HepG2 (cell line): ENCODE data around the gene ADGRV1. TPM values are rescaled to one million over a fixed set of nuclear protein-coding genes. Genes with fewer than 3 reads are reported as not detected.

ENCODE experiments used
- CEBPB ChIP-seq: IDR thresholded peaks from 2 replicates; pipeline ENCODE4 v1.6.1; 2011; ENCODE audit warnings: low read depth, low read length, improper control_type of control experiment, borderline replicate concordance
- DPF2 ChIP-seq: sonication (generic); formaldehyde crosslinking; IDR thresholded peaks from 2 replicates; pipeline ENCODE4 v1.4.0; 2020; ENCODE audit warnings: mild to moderate bottlenecking, low read depth, missing genetic modification reagents, borderline replicate concordance
- GABPA ChIP-seq, 2 experiments: IDR thresholded peaks; 2 replicates each; pipeline ENCODE4 v1.6.1; 2011 to 2016; ENCODE audit warnings: low read depth in 2 of 2, low read length in 1 of 2, missing biosample characterization in 1 of 2, missing genetic modification characterization in 1 of 2
- HNF4G ChIP-seq, 2 experiments: sonication (generic) in 1 of 2; formaldehyde crosslinking in 1 of 2; IDR thresholded peaks; 2 replicates each; pipeline versions ENCODE4 v1.4.0 to v1.6.1; 2011 to 2020; ENCODE audit warnings: borderline replicate concordance in 2 of 2, low read depth in 2 of 2, mild to moderate bottlenecking in 2 of 2, low read length in 1 of 2, missing genetic modification reagents in 1 of 2, moderate library complexity in 1 of 2
- MIXL1 ChIP-seq: IDR thresholded peaks from 2 replicates; pipeline ENCODE4 v1.6.1; 2016
- NFIB ChIP-seq: sonication (generic); formaldehyde crosslinking; IDR thresholded peaks from 2 replicates; pipeline ENCODE4 v1.9.0; 2021; ENCODE audit warnings: missing genetic modification reagents, mild to moderate bottlenecking, borderline replicate concordance
- PPARG ChIP-seq: conservative IDR thresholded peaks from 2 replicates; pipeline ENCODE4 v1.6.1; 2016; ENCODE audit warnings: missing biosample characterization, missing genetic modification reagents
- TEAD3 ChIP-seq: optimal IDR thresholded peaks from 2 replicates; pipeline ENCODE3; 2016; ENCODE audit warnings: borderline replicate concordance
- ZNF10 ChIP-seq: sonication (generic); formaldehyde crosslinking; IDR thresholded peaks from 2 replicates; pipeline ENCODE4 v1.4.0; 2020; ENCODE audit warnings: mild to moderate bottlenecking, low read depth, missing genetic modification reagents, borderline replicate concordance
- polyA plus RNA-seq, 8 experiments: library from polyadenylated mRNA; depleted of rRNA in 3 of 8; stranded (reverse) in 7 of 8; unstranded in 1 of 8; fragments of >200 nt; fragmentation: Illumina TruSeq in 4 of 8; extraction: Trizol in 4 of 8; gene quantifications; 2 replicates each; pipeline versions ENCODE4 v1.2.1 to v1.2.3, GENCODE V29; 2011 to 2016; ENCODE audit warnings: low read depth in 4 of 8, missing spikeins in 1 of 8, mixed read lengths in 1 of 8; ENCODE audit not compliant: insufficient read depth in 1 of 8
- total RNA-seq, 5 experiments: library from RNA; depleted of rRNA; stranded (reverse); fragments of >200 nt; fragmentation: Illumina TruSeq; extraction: Trizol; gene quantifications; 2 replicates each; pipeline ENCODE4 v1.2.3, GENCODE V29; 2016; ENCODE audit warnings: low read depth in 1 of 5
- TF ChIP-seq, protein P1 (sequence below): sonication (generic); formaldehyde crosslinking; IDR thresholded peaks from 2 replicates; pipeline ENCODE4 v1.5.0; 2020; ENCODE audit warnings: mild to moderate bottlenecking, missing genetic modification reagents, borderline replicate concordance
- TF ChIP-seq, protein P2 (sequence below): IDR thresholded peaks from 2 replicates; pipeline ENCODE4 v1.6.1; 2016; ENCODE audit warnings: low read depth, missing genetic modification reagents, missing compliant biosample characterization
- TF ChIP-seq, protein P3 (sequence below): sonication (generic); IDR thresholded peaks from 2 replicates; pipeline ENCODE4 v1.6.1; 2016; ENCODE audit warnings: low read depth, borderline replicate concordance
- TF ChIP-seq, protein P4 (sequence below), 2 experiments: sonication (generic) in 1 of 2; formaldehyde crosslinking in 1 of 2; IDR thresholded peaks; 2 replicates each; pipeline versions ENCODE4 v1.4.0 to v1.6.1; 2016 to 2020; ENCODE audit warnings: borderline replicate concordance in 1 of 2, low read depth in 1 of 2, mild to moderate bottlenecking in 1 of 2, missing genetic modification reagents in 1 of 2

Gene ADGRV1
- total and polyA plus RNA-seq, 2 of the 13 experiments (the other 11 are each of a cell fraction or from before 2014, with no cell fraction given), result 1.7 to 3.9 TPM

DNA sequence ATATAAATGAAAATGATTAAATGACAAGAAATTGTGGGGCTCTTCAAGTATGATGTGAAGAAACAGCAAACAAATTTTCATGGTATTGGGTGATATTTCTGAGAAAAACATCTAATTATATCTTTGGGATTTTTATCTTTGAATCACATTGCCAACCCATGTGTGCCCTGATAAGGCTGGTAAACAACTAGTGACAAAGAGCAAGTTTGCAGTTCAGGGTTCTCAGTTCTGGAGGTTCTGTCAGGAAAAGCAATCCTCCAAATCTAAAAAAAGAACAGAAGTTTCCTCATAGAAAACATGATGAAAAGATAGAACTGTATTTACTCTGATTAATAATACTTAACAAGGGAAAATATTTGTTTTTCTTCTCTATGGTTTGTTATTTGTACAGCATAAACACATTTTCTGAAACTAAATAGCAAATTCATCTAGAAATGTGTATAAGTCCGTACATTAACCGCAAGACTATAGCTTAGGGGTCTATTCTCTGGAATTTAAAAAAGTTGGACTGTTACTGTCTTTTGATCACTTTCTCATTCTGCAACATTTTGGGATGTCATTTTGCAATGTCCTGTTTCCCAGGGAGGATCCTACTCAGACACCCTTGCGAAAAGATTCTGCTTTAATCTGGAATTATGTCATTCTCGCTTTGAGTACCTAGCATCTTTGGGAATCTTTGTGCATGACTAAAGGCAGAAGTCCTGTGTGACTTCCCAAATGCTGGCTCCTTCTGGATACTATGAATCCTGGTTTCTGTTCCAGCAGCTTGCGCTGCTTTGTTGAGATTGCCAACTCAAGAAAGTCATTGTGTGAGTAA is 308.5 kb downstream of the ADGRV1 start (continued):
- TF ChIP-seq, protein P1, sequence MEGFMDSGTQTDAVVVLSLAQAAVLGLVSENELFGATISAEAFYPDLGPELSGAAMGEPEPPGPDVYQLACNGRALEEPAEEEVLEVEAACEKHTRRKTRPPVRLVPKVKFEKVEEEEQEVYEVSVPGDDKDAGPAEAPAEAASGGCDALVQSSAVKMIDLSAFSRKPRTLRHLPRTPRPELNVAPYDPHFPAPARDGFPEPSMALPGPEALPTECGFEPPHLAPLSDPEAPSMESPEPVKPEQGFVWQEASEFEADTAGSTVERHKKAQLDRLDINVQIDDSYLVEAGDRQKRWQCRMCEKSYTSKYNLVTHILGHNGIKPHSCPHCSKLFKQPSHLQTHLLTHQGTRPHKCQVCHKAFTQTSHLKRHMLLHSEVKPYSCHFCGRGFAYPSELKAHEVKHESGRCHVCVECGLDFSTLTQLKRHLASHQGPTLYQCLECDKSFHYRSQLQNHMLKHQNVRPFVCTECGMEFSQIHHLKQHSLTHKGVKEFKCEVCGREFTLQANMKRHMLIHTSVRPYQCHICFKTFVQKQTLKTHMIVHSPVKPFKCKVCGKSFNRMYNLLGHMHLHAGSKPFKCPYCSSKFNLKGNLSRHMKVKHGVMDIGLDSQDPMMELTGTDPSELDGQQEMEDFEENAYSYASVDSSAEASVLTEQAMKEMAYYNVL (CRISPR knock-in tag), result peak; percentile 70; the same call in 1 of the 2 replicates
- TF ChIP-seq, protein P2, sequence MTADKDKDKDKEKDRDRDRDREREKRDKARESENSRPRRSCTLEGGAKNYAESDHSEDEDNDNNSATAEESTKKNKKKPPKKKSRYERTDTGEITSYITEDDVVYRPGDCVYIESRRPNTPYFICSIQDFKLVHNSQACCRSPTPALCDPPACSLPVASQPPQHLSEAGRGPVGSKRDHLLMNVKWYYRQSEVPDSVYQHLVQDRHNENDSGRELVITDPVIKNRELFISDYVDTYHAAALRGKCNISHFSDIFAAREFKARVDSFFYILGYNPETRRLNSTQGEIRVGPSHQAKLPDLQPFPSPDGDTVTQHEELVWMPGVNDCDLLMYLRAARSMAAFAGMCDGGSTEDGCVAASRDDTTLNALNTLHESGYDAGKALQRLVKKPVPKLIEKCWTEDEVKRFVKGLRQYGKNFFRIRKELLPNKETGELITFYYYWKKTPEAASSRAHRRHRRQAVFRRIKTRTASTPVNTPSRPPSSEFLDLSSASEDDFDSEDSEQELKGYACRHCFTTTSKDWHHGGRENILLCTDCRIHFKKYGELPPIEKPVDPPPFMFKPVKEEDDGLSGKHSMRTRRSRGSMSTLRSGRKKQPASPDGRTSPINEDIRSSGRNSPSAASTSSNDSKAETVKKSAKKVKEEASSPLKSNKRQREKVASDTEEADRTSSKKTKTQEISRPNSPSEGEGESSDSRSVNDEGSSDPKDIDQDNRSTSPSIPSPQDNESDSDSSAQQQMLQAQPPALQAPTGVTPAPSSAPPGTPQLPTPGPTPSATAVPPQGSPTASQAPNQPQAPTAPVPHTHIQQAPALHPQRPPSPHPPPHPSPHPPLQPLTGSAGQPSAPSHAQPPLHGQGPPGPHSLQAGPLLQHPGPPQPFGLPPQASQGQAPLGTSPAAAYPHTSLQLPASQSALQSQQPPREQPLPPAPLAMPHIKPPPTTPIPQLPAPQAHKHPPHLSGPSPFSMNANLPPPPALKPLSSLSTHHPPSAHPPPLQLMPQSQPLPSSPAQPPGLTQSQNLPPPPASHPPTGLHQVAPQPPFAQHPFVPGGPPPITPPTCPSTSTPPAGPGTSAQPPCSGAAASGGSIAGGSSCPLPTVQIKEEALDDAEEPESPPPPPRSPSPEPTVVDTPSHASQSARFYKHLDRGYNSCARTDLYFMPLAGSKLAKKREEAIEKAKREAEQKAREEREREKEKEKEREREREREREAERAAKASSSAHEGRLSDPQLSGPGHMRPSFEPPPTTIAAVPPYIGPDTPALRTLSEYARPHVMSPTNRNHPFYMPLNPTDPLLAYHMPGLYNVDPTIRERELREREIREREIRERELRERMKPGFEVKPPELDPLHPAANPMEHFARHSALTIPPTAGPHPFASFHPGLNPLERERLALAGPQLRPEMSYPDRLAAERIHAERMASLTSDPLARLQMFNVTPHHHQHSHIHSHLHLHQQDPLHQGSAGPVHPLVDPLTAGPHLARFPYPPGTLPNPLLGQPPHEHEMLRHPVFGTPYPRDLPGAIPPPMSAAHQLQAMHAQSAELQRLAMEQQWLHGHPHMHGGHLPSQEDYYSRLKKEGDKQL (CRISPR knock-in tag), result 0 out of 2 replicates have a peak, but pooled peaks have one; percentile 44
- TF ChIP-seq PPARG (CRISPR knock-in tag) (peak; percentile 41; the same call in 1 of the 2 replicates), TEAD3 (CRISPR knock-in tag) (peak; percentile 47), CEBPB (no peak), HNF4G (IDR thresholded peaks at IDR 0.05; ENCODE audit: borderline replicate concordance, low read depth, low read length) (peak; percentile 72), HNF4G (CRISPR knock-in tag; IDR thresholded peaks at IDR 0.05; ENCODE audit: borderline replicate concordance, low read depth) (no peak), MIXL1 (peak; percentile 89), GABPA (IDR thresholded peaks at IDR 0.05; ENCODE audit: low read depth, low read length) (no peak), GABPA (CRISPR knock-in tag; IDR thresholded peaks at IDR 0.05; ENCODE audit: low read depth) (0 out of 2 replicates have a peak, but pooled peaks have one; percentile 13), DPF2 (CRISPR knock-in tag) (peak; percentile 76; the same call in 1 of the 2 replicates), ZNF10 (CRISPR knock-in tag) (no peak), NFIB (no peak)
- TF ChIP-seq, protein P3, sequence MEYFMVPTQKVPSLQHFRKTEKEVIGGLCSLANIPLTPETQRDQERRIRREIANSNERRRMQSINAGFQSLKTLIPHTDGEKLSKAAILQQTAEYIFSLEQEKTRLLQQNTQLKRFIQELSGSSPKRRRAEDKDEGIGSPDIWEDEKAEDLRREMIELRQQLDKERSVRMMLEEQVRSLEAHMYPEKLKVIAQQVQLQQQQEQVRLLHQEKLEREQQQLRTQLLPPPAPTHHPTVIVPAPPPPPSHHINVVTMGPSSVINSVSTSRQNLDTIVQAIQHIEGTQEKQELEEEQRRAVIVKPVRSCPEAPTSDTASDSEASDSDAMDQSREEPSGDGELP, result peak; percentile 57; the same call in 1 of the 2 replicates
- TF ChIP-seq, protein P4, sequence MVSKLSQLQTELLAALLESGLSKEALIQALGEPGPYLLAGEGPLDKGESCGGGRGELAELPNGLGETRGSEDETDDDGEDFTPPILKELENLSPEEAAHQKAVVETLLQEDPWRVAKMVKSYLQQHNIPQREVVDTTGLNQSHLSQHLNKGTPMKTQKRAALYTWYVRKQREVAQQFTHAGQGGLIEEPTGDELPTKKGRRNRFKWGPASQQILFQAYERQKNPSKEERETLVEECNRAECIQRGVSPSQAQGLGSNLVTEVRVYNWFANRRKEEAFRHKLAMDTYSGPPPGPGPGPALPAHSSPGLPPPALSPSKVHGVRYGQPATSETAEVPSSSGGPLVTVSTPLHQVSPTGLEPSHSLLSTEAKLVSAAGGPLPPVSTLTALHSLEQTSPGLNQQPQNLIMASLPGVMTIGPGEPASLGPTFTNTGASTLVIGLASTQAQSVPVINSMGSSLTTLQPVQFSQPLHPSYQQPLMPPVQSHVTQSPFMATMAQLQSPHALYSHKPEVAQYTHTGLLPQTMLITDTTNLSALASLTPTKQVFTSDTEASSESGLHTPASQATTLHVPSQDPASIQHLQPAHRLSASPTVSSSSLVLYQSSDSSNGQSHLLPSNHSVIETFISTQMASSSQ (IDR thresholded peaks at IDR 0.05; ENCODE audit: low read depth), result peak; percentile 58
- TF ChIP-seq, protein P4 (CRISPR knock-in tag; IDR thresholded peaks at IDR 0.05; ENCODE audit: borderline replicate concordance), result peak; percentile 30; the same call in 1 of the 2 replicates
